ENCODE measurements around the gene IGFBP7.

- TF ChIP-seq CTCF (IDR thresholded peaks at IDR 0.05): no peak
- TF ChIP-seq POLR2A (IDR thresholded peaks at IDR 0.05): no peak
Measured at GRCh38 chr4:57144466-57144865, 34.3 kb upstream of the IGFBP7 start.

Data from right lobe of liver (tissue), 4 donors.